ENCODE data around the gene FBXL4. TPM values are rescaled to one million over a fixed set of nuclear protein-coding genes. Genes with fewer than 3 reads are reported as not detected.

Gene FBXL4
- total and polyA plus RNA-seq, 10 of the 15 experiments (the other 5 are each of a cell fraction or from before 2014, with no cell fraction given): 2.9 to 16.9 (median 7.2) TPM

DNA sequence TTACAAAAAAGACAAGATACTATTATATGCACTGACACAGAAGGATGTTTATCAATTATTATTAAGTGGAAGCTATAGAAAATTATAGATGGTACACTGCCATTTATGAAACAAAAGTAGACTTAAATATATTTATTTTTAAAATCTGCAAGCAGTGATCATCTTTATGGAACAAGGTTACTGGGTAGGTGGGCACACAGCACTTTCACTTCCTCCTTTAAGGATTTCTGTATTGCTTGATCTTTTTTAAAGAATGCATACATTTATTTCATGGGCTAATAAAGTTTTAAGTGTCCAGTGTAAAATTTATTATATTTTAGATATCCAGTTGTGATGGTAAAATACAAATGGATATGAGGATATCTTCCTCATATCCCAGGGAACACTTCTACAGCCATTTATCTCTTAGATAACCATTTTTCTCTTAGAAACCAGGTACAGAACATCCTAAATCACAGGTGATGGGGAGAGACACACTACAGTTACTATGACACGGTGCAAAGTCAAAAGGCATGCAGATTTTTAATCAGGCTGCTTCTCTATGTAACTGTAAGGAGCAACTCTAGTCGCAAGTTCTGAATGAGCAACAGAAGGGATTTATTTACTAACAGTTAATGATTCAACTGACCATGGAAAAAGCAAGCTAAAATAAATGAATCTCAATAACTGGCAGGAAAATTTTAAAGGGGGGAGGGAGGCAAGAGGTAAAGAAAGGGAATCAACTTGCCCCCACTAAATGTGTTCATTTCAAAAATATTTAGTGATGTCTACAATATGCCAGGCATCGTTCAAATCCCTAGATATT is 2.2 kb downstream of the FBXL4 start:
- no peaks in the 10 kb centered on the region for H4K20me1 ChIP-seq (ENCODE audit: control insufficient read depth, insufficient read depth)
- peak overlapping the region; percentile 64 for H3K4me2 ChIP-seq (ENCODE audit: control insufficient read depth, insufficient read depth)
- H3K4me1 ChIP-seq (ENCODE audit: control insufficient read depth, insufficient read depth, low read length): no peaks in the 10 kb centered on the region
- in situ Hi-C loops (cut with MboI) (no loop called here), intact Hi-C loops (cut with micrococcal nuclease; ENCODE audit: unreplicated experiment) (no loop called here)
- ChIA-PET POLR2A (no interaction called here), SMC1A (ENCODE audit: uncharacterized antibody, unreplicated experiment) (interaction anchor here (1.2 kb wide), 1 partner anchor 620 kb away, joined by 3 read pairs; no protein-coding TSS in a partner anchor), RAD21 (ENCODE audit: unreplicated experiment) (no interaction called here), CTCF (no interaction called here)
- BruUV-seq (replicated peaks): no TSS peak
- H3K9me3 ChIP-seq (replicated peaks; ENCODE audit: control insufficient read depth, insufficient read depth, low read length): peaks cover 2% of the 10 kb centered on the region; the same call in 2 of the 3 replicates
- H3K27ac ChIP-seq (ENCODE audit: control insufficient read depth, insufficient read depth): no peak overlapping the region
- no peak overlapping the region for H3K9ac ChIP-seq (ENCODE audit: control insufficient read depth, insufficient read depth, low read length)
- H3K36me3 ChIP-seq (ENCODE audit: control insufficient read depth in 2 of 2, insufficient read depth in 2 of 2, low read length in 1 of 2): no peaks in the 10 kb centered on the region
- H2AFZ ChIP-seq (ENCODE audit: control insufficient read depth, low read depth, low read length): no peak overlapping the region
- ATAC-seq (no peak), DNase-seq (ENCODE audit: low read depth, low spot score) (no peak), FAIRE-seq (no peak)
- H3K79me2 ChIP-seq (ENCODE audit: control insufficient read depth, insufficient read depth, low read length): peaks cover 29% of the 10 kb centered on the region
- peak overlapping the region; percentile 90 for H3K4me3 ChIP-seq
- no peaks in the 10 kb centered on the region for H3K27me3 ChIP-seq (replicated peaks in 1 of 2; ENCODE audit: control insufficient read depth in 2 of 2, insufficient read depth in 2 of 2, low read length in 1 of 2)
- 50% methylated on average over 3 of the region's 3 CpGs for WGBS (ENCODE audit: insufficient coverage, insufficient replicate concordance, low lambda C conversion rate, missing lambda C conversion rate)
- TF ChIP-seq SIX5 (IDR thresholded peaks at IDR 0.05; ENCODE audit: low read depth, low read length, severe bottlenecking) (no peak), SPI1 (IDR thresholded peaks at IDR 0.05; ENCODE audit: borderline replicate concordance, insufficient read depth, low read depth, low read length) (peak; percentile 86), SMAD5 (IDR thresholded peaks at IDR 0.05; ENCODE audit: low read depth) (no peak), ZNF384 (IDR thresholded peaks at IDR 0.05; ENCODE audit: borderline replicate concordance, low read depth, low read length) (no peak), NFIC (IDR thresholded peaks at IDR 0.05; ENCODE audit: low read depth, low read length) (0 out of 2 replicates have a peak, but pooled peaks have one; percentile 11), LARP7 (IDR thresholded peaks at IDR 0.05) (no peak), BMI1 (IDR thresholded peaks at IDR 0.05; ENCODE audit: borderline replicate concordance) (no peak)
- TF ChIP-seq, protein P1, sequence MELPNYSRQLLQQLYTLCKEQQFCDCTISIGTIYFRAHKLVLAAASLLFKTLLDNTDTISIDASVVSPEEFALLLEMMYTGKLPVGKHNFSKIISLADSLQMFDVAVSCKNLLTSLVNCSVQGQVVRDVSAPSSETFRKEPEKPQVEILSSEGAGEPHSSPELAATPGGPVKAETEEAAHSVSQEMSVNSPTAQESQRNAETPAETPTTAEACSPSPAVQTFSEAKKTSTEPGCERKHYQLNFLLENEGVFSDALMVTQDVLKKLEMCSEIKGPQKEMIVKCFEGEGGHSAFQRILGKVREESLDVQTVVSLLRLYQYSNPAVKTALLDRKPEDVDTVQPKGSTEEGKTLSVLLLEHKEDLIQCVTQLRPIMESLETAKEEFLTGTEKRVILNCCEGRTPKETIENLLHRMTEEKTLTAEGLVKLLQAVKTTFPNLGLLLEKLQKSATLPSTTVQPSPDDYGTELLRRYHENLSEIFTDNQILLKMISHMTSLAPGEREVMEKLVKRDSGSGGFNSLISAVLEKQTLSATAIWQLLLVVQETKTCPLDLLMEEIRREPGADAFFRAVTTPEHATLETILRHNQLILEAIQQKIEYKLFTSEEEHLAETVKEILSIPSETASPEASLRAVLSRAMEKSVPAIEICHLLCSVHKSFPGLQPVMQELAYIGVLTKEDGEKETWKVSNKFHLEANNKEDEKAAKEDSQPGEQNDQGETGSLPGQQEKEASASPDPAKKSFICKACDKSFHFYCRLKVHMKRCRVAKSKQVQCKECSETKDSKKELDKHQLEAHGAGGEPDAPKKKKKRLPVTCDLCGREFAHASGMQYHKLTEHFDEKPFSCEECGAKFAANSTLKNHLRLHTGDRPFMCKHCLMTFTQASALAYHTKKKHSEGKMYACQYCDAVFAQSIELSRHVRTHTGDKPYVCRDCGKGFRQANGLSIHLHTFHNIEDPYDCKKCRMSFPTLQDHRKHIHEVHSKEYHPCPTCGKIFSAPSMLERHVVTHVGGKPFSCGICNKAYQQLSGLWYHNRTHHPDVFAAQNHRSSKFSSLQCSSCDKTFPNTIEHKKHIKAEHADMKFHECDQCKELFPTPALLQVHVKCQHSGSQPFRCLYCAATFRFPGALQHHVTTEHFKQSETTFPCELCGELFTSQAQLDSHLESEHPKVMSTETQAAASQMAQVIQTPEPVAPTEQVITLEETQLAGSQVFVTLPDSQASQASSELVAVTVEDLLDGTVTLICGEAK (IDR thresholded peaks at IDR 0.05; ENCODE audit: borderline replicate concordance): peak; percentile 82; the same call in 1 of the 2 replicates
